Spleen (tissue), 7 donors: ENCODE results near the gene FUCA1.

ENCODE experiments used
- POLR2A ChIP-seq, 3 donors: fragments of 450-650 bp; IDR thresholded peaks; one replicate each; pipeline ENCODE4 v1.5.1; 2017; ENCODE audit warnings: antibody characterized with exemption in 3 of 3, mild to moderate bottlenecking in 1 of 3
- POLR2AphosphoS5 ChIP-seq, 3 donors: sonication (generic); formaldehyde crosslinking; IDR thresholded peaks; one replicate each; pipeline ENCODE4 v1.5.1; 2017; ENCODE audit warnings: antibody characterized with exemption in 3 of 3
- TF ChIP-seq, protein P1 (sequence below), 11 experiments: fragments of 200-600 bp in 7 of 11; fragments of 450-650 bp in 4 of 11; sonication (generic) in 4 of 11; IDR thresholded peaks in 8 of 11; conservative IDR thresholded peaks in 3 of 11; 1 replicate in 7 of 11; 2 replicates in 4 of 11; pipeline versions ENCODE4 v1.4.0 to v1.8.0; 2016 to 2021; ENCODE audit warnings: antibody characterized with exemption in 11 of 11, inconsistent platforms in 4 of 11, mild to moderate bottlenecking in 1 of 11
- donor health status: DM: no; HTN: no; CAD: no; lungs with moderate emphysema.
- donor health status: DM: no; HTN: no; CAD: no.
- donor health status: DM: no; HTN: no; CAD: no.

DNA sequence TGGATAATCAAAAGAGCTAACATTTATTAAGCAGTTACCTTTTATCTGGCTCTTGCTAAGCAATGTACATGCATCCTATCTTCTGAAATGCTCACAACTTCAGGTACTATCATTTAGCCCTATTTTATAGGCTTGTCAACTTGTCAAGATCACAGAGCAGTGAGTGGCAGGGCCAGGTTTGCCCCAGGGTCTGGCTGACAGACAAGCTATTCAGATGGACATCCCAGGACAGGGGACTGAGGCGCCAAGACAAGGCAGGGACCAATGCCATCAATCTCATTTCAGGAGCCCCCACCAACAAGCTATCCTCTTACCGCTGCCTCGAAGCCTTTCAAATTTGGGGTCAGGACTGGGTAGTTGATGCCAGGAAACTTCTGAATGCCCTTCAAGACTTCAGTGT lies 51.7 kb downstream of the FUCA1 start:
- TF ChIP-seq POLR2A (IDR thresholded peaks at IDR 0.05) (no peak), POLR2AphosphoS5 (IDR thresholded peaks at IDR 0.05) (no peak)
- TF ChIP-seq, protein P1, sequence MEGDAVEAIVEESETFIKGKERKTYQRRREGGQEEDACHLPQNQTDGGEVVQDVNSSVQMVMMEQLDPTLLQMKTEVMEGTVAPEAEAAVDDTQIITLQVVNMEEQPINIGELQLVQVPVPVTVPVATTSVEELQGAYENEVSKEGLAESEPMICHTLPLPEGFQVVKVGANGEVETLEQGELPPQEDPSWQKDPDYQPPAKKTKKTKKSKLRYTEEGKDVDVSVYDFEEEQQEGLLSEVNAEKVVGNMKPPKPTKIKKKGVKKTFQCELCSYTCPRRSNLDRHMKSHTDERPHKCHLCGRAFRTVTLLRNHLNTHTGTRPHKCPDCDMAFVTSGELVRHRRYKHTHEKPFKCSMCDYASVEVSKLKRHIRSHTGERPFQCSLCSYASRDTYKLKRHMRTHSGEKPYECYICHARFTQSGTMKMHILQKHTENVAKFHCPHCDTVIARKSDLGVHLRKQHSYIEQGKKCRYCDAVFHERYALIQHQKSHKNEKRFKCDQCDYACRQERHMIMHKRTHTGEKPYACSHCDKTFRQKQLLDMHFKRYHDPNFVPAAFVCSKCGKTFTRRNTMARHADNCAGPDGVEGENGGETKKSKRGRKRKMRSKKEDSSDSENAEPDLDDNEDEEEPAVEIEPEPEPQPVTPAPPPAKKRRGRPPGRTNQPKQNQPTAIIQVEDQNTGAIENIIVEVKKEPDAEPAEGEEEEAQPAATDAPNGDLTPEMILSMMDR (IDR thresholded peaks at IDR 0.05 in 8 of 11, conservative IDR thresholded peaks at IDR 0.05 in 3 of 11): no peak
